ENCODE results near the gene CCDC170. TPM values are rescaled to one million over a fixed set of nuclear protein-coding genes. Genes with fewer than 3 reads are reported as not detected.

CCDC170 gene
- total and polyA plus RNA-seq, 9 of the 15 experiments (the other 6 are each of a cell fraction or from before 2014, with no cell fraction given) = 0.01 to 0.18 (median 0.05) TPM; not detected in 6

GRCh38 chr6:151452750-151453427 lies 40.9 kb upstream of the CCDC170 start (continued):
- TF ChIP-seq, protein P1, sequence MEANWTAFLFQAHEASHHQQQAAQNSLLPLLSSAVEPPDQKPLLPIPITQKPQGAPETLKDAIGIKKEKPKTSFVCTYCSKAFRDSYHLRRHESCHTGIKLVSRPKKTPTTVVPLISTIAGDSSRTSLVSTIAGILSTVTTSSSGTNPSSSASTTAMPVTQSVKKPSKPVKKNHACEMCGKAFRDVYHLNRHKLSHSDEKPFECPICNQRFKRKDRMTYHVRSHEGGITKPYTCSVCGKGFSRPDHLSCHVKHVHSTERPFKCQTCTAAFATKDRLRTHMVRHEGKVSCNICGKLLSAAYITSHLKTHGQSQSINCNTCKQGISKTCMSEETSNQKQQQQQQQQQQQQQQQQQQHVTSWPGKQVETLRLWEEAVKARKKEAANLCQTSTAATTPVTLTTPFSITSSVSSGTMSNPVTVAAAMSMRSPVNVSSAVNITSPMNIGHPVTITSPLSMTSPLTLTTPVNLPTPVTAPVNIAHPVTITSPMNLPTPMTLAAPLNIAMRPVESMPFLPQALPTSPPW (CRISPR knock-in tag; IDR thresholded peaks at IDR 0.05) = no peak
- TF ChIP-seq CBX5 (IDR thresholded peaks at IDR 0.05; ENCODE audit: borderline replicate concordance, low read depth) = no peak
- TF ChIP-seq LEF1 (IDR thresholded peaks at IDR 0.05) = no peak
- no peak for TF ChIP-seq MTF1 (CRISPR knock-in tag; IDR thresholded peaks at IDR 0.05; ENCODE audit: borderline replicate concordance)
- no peak for TF ChIP-seq NFIX (CRISPR knock-in tag; IDR thresholded peaks at IDR 0.05; ENCODE audit: low read depth)
- TF ChIP-seq TBP (optimal IDR thresholded peaks at IDR 0.05; ENCODE audit: low read depth, low read length) = no peak
- TF ChIP-seq BCLAF1 (IDR thresholded peaks at IDR 0.05; ENCODE audit: borderline replicate concordance in 1 of 2, control insufficient read depth in 1 of 2, low read depth in 2 of 2, low read length in 1 of 2) = no peak
- TF ChIP-seq, protein P2, sequence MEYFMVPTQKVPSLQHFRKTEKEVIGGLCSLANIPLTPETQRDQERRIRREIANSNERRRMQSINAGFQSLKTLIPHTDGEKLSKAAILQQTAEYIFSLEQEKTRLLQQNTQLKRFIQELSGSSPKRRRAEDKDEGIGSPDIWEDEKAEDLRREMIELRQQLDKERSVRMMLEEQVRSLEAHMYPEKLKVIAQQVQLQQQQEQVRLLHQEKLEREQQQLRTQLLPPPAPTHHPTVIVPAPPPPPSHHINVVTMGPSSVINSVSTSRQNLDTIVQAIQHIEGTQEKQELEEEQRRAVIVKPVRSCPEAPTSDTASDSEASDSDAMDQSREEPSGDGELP (CRISPR knock-in tag; IDR thresholded peaks at IDR 0.05; ENCODE audit: borderline replicate concordance) = no peak
- no peak for TF ChIP-seq MCM3 (IDR thresholded peaks at IDR 0.05)
- TF ChIP-seq SMAD3 (CRISPR knock-in tag; conservative IDR thresholded peaks at IDR 0.05) = no peak
- no peak for TF ChIP-seq FOXK2 (conservative IDR thresholded peaks at IDR 0.05 in 1 of 2, IDR thresholded peaks at IDR 0.05 in 1 of 2; ENCODE audit: low read depth in 2 of 2)
- TF ChIP-seq CLOCK (CRISPR knock-in tag; IDR thresholded peaks at IDR 0.05; ENCODE audit: borderline replicate concordance) = no peak
- no peak for TF ChIP-seq PHTF2 (CRISPR knock-in tag; IDR thresholded peaks at IDR 0.05)
- no peak for TF ChIP-seq EWSR1 (IDR thresholded peaks at IDR 0.05; ENCODE audit: borderline replicate concordance, low read depth, partially characterized antibody)
- TF ChIP-seq, protein P3, sequence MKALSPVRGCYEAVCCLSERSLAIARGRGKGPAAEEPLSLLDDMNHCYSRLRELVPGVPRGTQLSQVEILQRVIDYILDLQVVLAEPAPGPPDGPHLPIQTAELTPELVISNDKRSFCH (CRISPR knock-in tag; IDR thresholded peaks at IDR 0.05) = no peak
- TF ChIP-seq, protein P3 (tag; IDR thresholded peaks at IDR 0.05) = no peak
